Endothelial cell of umbilical vein (primary cell): ENCODE results near the gene STRA8.

ENCODE experiments used
- JUN ChIP-seq: IDR thresholded peaks from 2 replicates; pipeline ENCODE4 v1.6.1; 2011; ENCODE audit warnings: borderline replicate concordance, low read depth; ENCODE audit not compliant: insufficient read length, insufficient read depth
- POLR2A ChIP-seq: IDR thresholded peaks from 2 replicates; pipeline ENCODE4 v1.6.1; 2012; ENCODE audit warnings: low read depth, mild to moderate bottlenecking, control low read depth, low read length
- POLR2AphosphoS5 ChIP-seq: IDR thresholded peaks from 2 replicates; pipeline ENCODE4 v1.6.1; 2012; ENCODE audit warnings: low read depth, mild to moderate bottlenecking, control low read depth, low read length, moderate library complexity; ENCODE audit not compliant: insufficient read depth
- TF ChIP-seq, protein P1 (sequence below), 2 donors: IDR thresholded peaks; 1 replicate in 1 of 2; 2 replicates in 1 of 2; pipeline ENCODE4 v1.5.1; 2011; ENCODE audit warnings: low read length in 2 of 2, mild to moderate bottlenecking in 2 of 2, moderate library complexity in 2 of 2, control low read depth in 1 of 2, inconsistent platforms in 1 of 2, low read depth in 1 of 2; ENCODE audit not compliant: insufficient read depth in 1 of 2; ENCODE audit errors: extremely low read depth in 1 of 2
- TF ChIP-seq, protein P2 (sequence below): IDR thresholded peaks from 2 replicates; pipeline ENCODE4 v1.6.1; 2011; ENCODE audit not compliant: insufficient read depth, insufficient read length

DNA sequence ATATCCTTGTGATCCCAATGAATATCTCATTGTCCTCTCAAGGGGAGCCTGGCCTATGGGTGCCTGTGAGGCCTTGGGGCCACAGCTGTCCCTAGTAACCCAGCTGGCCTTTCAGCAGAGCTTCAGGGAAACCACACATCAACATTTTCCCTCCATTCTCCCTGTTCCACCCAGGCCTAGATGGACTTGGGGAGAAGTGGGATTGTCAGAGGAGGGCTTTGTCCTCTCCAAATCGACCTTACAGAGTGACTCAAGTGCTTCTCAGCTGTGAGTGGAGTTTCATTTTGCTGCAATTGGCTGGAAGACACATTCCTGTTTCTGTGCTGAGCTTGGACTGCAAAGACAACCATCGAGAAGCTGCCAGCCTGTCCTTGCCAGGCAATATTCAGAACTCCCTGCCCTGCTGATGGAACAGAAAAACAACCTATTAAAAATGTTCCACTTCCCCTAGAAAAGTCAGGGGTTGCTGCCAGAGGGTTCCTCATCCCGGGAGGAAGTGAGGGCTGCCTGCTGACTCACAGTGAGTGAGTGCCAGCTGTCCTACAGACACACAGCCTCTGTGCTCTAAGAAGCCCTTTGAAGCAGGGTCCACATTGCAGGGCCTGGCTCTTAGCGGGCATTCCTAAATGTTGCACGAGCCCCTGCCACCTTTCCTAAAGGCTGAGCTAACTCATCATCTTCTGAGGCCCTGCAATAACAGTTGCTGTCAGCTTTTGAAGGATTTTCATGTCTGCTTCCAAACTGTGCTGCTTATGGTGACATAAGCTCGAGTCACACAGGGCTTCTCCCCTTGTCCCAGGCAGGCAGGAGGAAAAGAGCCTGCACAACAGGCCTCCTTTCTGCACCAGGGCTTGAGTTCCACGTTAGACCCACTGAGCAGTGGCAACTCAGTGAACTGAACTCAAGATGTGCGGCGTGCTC lies 20.5 kb downstream of the STRA8 start:
- TF ChIP-seq, protein P1, sequence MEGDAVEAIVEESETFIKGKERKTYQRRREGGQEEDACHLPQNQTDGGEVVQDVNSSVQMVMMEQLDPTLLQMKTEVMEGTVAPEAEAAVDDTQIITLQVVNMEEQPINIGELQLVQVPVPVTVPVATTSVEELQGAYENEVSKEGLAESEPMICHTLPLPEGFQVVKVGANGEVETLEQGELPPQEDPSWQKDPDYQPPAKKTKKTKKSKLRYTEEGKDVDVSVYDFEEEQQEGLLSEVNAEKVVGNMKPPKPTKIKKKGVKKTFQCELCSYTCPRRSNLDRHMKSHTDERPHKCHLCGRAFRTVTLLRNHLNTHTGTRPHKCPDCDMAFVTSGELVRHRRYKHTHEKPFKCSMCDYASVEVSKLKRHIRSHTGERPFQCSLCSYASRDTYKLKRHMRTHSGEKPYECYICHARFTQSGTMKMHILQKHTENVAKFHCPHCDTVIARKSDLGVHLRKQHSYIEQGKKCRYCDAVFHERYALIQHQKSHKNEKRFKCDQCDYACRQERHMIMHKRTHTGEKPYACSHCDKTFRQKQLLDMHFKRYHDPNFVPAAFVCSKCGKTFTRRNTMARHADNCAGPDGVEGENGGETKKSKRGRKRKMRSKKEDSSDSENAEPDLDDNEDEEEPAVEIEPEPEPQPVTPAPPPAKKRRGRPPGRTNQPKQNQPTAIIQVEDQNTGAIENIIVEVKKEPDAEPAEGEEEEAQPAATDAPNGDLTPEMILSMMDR (IDR thresholded peaks at IDR 0.05; ENCODE audit: extremely low read depth in 1 of 2, insufficient read depth in 1 of 2, low read depth in 1 of 2, low read length in 2 of 2): no peak
- TF ChIP-seq, protein P2, sequence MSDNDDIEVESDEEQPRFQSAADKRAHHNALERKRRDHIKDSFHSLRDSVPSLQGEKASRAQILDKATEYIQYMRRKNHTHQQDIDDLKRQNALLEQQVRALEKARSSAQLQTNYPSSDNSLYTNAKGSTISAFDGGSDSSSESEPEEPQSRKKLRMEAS: no peak
- TF ChIP-seq POLR2AphosphoS5: peak; percentile 64
- TF ChIP-seq POLR2A: no peak
- peak; percentile 42 for TF ChIP-seq JUN
